DLD1 (cell line): ENCODE results near the gene CEL.

Experiments used
- in situ Hi-C: cut with HindIII; loops from 2 replicates; pipeline ENCODE4 v1.10.0; 2017; ENCODE audit warnings: low sequenced_read_pairs

CEL gene

DNA sequence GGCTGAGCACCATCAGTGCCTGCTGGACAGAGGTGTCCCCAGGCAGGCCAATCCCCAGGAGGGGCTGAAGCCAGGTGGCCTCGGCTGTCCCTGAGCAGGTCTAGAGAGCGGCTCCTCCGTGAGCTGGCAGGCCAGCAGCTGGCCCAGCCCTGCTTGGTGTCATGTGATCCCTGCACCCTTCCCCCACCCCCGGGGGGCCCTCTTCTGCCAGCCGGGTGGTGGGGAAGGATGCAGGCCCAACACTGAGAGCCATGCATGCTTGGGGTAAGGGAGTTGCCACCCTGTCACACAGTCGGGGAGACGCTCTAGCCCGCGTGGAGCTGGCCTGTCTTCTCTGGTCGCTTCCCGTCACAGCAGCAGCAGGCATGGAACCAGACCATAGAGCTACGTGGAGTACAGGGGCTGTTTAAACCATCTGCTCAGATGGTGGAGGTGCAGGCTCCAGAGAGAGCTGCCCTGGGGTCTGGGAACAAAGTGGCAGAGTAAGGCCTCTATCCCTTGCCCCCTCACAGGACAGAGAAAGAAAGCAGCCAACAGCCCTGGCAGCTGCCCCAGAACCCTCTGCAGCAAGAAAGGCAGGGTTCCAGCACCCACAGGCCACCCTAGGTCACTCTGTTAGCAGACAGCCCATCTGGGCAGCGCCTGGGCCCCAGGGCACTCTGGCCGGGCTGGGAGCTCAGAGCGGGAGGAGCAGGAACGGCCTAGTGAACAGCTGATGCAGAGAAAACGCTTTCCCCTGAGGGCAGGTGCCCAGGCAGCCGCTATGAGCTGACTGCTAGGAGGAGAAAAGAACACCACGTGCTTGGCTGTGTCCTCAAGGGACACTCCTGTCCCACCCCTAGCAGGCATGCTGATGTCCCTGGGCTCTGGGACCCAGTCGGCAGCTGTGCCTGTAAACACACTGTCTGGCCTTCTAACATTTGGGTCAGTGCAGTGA, 52.4 kb downstream of the CEL start:
- in situ Hi-C loops = no loop called here

DNA sequence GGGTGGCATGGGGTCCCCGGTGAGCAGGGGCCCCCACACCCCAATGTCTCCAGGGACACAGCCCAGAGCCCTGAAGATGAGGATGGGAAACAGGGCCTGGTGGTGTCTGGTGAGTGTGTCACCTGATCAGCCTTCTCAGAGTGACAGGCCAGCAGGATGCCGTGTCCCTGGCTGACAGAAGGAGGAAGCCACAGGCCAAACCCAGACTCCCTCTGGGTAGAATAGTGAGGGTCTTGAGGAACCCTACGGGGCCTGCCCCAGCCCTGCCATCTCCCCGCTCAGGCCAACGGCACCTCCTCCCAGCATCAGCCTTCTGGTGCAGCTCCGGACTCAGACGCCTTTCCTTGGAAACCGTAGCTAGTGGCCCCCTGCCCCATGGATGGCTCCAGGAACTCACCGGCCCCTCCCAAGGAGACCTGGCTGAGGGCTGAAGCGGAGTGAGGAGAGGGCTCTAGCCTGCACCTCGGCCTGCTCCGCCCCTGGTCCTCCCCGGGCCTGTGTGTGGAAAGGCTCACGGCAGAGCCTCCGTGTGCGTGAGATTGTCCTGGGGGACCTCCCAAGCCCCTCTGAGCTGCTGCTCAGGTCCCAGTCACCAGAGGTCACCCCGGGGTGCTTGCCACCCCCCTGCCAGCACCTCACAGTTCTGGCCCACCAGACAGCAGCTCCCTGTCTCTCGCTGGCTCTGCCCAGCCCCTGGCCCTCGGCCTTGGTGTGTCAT, 53.3 kb downstream of the CEL start:
- in situ Hi-C loops = loop anchor here (5.0 kb wide), 1 partner anchor 38 kb away; no protein-coding TSS in a partner anchor

DNA sequence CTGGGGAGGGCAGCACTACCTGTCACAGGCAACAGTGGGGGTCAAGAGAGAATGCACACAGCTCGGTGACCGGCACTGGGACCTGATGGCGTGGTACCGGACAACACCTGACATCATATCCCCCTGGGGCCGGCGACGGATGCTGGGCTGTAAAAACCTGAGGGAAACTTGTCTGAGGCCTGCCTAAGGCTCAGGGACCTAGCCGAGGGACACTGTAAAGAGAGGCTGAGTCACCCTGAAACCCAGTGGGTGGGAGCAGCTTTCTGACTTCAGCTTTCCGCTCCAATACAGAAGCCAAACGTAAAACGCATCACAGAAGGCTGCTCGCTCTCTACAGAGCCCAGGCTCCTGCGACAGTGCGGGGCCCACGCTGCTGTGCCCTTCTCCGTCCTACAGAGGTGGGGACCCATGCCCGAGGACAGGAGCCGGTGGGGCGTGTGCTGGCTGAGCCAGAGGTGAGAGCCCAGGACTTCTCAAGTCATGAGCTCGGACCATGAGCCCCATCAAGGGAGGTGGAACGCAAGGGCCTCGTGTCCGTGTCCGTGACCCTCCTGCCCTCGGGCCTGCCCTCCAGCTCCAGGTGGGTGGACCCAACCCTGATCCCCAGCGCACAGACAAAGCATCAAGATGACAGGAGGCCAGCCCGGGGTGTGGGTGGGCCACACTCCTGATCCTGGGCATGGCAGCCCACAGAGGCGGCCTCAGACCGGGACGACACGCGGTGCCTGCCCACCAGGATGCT, 54.0 kb downstream of the CEL start:
- in situ Hi-C loops = loop anchor here (5.0 kb wide), 1 partner anchor 38 kb away; no protein-coding TSS in a partner anchor

DNA sequence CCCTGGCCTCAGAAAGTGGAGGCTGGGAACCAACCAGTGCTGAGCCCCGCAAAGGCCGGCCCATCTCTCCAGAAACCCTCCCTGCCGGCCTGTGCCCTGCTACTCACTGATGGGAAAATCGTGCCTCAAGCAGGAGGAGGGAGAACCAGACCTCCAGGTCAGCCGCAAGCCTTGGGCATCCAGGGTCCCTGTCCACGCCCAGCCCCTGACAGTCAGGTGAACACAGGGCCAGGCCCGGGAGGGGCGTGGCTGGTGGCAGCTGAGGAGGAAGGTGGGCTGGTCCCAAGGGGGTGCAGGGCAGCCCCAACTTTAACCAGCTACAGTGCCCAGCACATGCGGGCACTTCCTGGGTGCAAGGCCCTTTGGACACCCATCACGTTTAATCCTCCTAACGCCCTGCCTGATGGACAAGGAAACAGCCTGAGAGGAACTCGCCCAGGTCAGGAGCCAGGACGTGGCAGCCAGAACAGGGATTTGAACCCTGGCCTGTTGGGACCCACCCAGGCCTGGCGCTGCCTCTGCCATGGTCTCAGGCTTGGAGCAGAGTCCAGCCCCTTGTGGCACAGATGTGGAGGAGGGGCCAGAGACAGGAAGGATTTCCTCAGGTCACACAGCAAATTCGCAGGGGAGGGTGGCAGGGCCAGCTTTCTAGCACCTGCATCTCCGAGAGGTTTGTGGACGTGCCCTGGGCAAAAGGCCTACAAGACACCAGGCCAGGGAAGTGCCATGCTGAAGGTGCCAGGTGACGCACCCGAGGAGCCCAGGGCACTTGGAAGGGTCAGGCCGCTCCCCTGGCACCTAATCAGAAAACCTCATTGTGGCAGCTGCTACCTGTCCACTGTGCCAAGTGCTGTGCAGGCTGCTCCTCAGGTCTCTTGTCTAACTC, 54.8 kb downstream of the CEL start:
- in situ Hi-C loops = loop anchor here (5.0 kb wide), 1 partner anchor 39 kb away; no protein-coding TSS in a partner anchor

DNA sequence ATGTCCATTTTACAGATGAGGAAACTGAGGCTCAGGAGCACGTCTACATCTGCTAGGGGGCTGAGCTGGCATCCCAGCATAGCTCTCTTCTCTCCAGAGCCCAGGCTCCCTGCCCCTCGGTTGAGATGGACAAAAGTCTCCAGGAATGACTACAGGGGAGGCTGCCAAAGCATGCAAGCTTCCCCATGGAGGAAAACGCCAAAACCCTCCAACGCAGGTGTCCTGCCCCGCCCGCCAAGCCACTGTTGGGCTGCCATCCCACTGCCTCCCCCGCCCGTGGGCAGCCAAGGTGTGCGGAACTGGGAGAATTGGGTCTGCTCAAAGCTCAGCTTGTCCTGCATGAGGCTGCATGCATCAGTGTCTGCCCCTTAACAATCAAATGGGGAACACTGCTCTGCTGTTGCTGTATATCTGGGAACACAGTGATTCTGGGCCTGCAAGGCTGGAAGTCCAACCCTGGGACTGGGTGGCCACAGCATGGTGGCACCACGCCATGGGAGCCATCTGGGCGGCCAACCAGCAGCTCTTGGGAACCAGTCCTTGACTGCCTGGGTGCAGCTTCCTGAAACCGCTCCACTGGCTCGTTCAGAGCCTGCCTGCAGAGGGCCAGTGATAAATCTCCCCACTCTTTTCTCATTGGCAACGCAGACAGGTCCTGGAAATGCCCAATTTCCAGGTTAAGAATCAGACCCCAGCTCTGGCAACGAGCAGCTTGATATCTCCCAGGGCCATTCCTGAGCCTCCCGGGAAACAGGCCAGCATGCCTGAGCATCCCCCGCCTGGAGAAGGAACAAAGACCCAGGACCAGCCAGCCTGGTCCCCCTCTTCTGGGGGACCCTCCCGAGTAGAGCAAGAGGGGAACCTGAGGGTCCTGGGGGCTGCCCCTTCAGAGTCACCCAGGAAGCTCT, 55.7 kb downstream of the CEL start:
- in situ Hi-C loops = loop anchor here (5.0 kb wide), 1 partner anchor 40 kb away; no protein-coding TSS in a partner anchor

DNA sequence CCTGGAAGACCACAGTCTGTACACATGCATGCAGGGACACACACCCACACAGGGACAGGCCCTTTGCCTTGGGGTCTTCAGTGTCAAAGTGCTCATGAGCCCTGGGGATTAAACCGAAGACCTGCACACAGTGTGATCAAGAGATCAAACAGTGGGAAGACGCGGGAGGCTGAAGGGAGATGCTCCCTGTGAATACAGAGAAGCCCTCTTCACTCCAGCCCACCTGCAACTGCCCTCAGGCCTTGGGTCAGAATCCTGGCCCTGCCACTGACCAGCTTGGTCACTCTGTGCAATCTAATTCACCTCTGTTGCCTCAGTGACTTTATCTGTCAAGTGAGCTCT, 56.4 kb downstream of the CEL start:
- in situ Hi-C loops = loop anchor here (5.0 kb wide), 1 partner anchor 41 kb away; no protein-coding TSS in a partner anchor

DNA sequence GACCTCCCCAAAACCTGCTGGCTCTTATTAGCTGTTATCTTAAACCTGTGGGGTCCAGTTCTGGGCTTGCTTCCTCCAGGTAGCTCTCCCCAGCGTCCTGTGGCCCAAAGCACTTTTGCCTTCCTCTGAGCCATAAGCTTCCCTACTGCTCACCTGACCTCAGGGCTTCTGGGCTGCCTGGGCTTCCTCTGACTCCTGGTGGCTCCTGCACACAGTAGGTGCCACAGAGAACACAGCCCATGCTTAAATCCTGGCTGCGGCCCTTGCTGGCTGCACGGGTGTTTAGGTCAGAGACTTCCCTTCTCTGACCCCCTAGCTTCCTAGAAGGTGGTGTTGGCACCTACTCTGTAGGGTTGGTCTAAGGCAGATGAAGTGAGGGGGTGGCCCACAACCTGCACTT, 56.8 kb downstream of the CEL start:
- in situ Hi-C loops = loop anchor here (5.0 kb wide), 1 partner anchor 41 kb away; no protein-coding TSS in a partner anchor

DNA sequence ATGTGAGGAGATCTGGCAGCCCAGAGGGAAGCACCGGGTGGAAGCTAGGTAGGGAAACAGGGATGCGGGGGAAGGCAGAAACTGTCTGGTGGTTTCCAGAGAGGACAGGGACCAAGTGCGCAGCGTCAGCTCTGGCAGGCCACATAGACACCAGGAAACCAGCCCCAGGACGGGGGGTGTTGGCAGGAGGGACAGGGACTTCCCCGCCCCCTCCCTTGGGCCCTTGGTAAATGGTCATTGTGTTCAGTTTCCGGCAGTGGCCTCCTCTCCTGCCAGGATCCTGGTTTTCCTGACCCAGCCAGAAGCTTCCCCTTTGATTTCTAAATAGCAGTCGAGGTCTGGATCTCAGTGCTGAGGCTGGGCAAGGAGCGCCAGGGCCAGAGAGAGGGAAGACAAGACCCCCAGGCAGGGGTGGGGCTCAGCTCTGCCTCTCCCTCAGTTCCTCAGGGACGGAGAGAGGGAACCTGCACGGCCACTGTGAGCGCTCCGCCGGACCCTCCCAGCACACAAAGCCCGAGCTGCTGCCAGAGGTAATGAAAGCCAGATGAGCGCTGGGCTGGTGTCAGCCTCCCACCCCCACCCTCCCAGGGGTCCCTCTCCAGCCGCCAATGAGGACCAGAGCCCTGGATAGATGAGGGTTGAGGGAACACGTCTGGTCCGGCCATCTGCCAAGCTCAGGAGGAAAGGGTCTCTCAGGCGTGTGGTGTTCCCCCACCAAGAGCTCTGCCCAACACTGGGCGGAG, 57.5 kb downstream of the CEL start:
- in situ Hi-C loops = loop anchor here (5.0 kb wide), 1 partner anchor 42 kb away; no protein-coding TSS in a partner anchor

DNA sequence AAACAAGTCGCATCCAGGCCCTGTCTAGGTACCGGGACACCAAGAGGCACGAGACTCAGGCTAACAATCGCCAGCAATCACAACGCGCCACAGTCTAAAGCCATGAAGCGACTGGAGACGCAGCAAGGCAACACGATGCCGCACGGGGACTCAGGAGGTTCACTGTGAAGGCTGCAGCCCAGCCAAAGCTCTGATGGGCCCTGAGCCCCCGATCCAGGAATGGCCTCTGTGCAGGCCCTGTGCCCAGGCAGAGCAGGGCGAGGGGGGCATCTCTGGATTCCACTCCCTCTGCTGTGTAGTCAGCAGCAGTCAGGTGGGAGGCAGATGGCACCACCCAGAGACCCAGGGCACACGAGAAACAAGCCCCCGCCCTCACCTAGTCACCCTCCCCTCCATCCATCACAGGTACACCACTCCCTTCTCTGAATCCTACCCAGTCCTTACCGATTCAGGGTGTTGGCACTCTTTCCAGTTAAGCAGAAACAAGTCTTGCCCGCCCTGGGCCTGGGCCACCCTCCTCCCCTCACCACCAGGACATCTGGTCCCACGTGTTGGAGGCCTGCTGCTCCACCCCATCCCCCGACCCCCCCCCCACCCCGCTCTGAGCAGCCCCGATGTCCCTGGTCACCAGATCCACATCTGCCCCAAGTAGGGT, 58.2 kb downstream of the CEL start:
- in situ Hi-C loops = loop anchor here (5.0 kb wide), 1 partner anchor 43 kb away; no protein-coding TSS in a partner anchor

DNA sequence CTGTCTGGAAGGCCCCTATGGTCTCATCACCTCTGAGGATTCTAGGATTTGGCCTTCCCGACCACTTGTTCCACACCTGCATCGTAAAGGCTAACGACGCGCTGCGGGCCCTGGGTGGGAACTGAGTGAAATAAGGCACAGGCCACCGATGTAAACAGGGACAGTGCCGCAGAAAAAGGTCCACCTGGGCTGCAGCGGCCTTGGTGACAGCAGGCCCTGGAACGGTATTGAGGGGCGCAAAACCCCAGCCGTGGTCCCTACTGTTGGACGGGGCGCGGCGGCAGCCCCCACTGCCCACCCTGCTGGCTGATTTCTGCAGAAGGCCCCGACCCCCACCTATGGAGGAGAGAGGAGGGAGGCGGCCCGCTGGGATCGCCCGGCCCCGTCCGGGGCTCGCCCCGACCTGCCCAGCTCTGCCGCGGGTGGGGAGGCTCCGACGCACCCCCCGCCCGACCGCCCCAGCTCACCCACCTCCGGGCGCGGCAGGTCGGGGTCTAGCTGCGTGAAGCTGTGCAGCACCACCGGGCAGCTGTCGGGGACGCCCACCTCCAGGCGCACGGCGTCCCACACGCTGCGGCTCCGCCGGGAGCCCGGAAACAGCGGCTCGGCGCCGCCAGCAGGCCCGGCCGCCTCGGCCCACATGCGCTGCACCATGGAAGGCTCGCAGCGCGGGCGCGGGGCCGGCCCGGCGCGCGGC, 58.9 kb downstream of the CEL start:
- in situ Hi-C loops = no loop called here
